Inferior parietal cortex (tissue), 1 donor: ENCODE results near the gene FLT3LG.

Experiments
- DNase-seq: peaks from one replicate; pipeline ENCODE4 v3.0.0-alpha.2; 2016; ENCODE audit errors: extremely low spot score

Gene FLT3LG

GRCh38 chr19:49512970-49513745 is 39.1 kb downstream of the FLT3LG start:
- no peak for DNase-seq

GRCh38 chr19:49513746-49514118 is 39.7 kb downstream of the FLT3LG start:
- DNase-seq, result no peak

- no peak for DNase-seq
Measured at GRCh38 chr19:49514151-49514550, 40.1 kb downstream of the FLT3LG start.

GRCh38 chr19:49515767-49516166 is 41.8 kb downstream of the FLT3LG start:
- no peak for DNase-seq

GRCh38 chr19:49518033-49518432 is 44.0 kb downstream of the FLT3LG start:
- no peak for DNase-seq

DNA sequence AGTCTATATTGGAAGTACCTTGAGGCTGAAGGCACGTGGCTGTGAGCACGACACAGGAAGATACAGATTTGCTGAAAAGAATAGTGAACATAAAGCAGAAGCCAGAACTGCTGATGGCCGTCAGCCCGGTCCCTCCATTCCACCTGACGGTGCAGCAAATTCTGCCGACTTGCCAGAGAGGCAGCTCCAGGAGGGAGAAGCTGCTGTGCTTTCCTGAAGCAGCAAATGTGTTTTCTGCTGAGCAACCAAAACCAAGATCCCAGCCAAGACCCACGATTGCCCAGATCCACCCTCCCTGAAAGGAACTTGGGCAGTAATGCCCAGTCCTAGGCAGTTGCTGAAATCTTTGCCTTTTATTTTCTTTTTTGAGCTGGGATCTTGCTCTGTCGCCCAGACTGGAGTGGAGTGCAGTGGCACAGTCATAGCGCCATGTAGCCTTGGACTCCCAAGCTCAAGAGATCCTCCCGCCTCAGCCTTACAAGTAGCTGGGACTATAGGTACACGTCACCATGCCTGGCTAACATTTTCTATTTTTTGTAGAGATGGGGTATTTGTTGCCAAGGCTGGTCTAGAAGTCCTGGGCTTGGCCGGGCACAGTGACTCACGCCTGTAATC is 46.8 kb downstream of the FLT3LG start:
- DNase-seq, result no peak

DNA sequence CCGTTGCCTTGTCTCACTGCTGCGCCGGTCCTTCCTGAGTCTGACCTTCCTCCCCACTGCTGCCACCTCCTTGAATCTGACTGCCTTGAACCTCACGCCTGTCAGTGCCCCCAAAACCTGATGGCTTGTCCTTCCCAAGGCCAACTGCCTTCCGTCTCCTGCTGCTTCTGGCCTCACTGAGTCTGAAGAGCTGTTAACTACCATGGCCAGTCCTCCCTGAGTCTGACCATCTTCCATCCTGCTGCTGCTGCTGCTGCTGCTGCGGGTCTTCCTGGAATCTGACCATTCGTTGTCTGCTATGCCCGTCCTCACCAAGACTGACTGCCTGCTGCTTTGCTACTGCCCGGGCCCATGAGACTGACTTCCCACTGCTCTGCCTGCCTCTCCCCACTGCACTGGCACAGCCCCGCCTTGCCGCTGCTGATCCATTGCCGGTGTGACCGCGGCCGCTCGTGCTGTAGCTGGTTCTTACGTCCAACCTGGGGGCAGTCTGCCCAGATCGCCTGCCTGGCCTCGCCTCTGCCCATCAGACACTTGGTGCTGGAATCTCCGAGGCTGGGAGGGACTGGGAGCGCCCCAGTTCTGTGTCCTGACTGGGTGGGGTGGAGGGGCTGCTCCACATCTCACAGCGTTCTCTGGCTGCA is 50.9 kb downstream of the FLT3LG start:
- DNase-seq, result no peak

- DNase-seq, result no peak
Measured at GRCh38 chr19:49528211-49528771, 54.3 kb downstream of the FLT3LG start.

GRCh38 chr19:49530708-49531107 is 56.7 kb downstream of the FLT3LG start:
- DNase-seq, result no peak

DNA sequence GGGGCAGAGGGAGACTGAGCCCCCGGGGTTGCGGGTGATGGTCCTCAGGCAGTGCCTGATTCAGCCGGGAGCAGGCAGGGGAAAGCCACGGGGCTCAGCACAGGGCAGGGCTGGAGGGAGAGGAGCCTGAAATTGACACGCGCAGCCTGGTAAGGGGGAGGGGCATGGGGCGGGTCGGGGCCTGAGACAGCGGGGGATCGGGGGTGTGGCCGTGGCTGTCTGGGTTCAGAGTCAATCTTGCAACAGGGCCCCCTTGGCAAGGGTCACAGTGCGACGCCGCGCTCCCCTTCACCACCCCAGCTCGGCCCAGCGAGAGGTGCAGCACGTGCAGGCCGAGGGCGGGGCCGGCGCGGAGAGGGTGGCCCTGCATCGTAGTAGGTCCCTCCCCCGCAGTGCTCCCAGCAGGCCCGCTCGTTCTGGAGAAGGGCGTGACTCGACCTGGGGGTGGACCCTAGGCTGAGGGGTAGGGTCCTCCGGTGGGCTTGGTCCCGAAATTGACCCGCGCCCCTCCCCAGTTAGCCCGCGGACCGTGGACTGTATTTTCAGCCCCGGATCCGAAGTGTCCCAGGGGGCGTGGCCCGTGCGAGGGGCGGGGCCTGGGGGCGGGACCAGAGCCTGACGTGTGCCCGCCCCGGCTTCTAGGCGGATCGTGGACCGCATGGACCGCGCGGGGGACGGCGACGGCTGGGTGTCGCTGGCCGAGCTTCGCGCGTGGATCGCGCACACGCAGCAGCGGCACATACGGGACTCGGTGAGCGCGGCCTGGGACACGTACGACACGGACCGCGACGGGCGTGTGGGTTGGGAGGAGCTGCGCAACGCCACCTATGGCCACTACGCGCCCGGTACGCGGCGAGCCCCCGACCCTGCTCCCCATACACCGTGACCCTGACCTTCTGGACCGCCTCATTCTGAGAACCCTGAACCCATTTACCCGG is 59.8 kb downstream of the FLT3LG start:
- no peak for DNase-seq

GRCh38 chr19:49534632-49535385 is 60.8 kb downstream of the FLT3LG start:
- DNase-seq, result no peak
